Upper lobe of right lung (tissue), 1 donor: ENCODE data around the gene FAF2. TPM values are rescaled to one million over a fixed set of nuclear protein-coding genes. Genes with fewer than 3 reads are reported as not detected.

Experiments
- ATAC-seq: fragments of 200-7000 bp; cut with Tn5 transposase; one replicate; pipeline ENCODE4 v1.9.1; 2020; ENCODE audit warnings: mild to moderate bottlenecking, moderate library complexity
- DNase-seq: peaks from one replicate; pipeline ENCODE4 v3.0.0-alpha.2; 2020
- H3K27ac ChIP-seq: fragments of 200-600 bp; one replicate; pipeline ENCODE4 v1.8.0; 2022
- H3K27me3 ChIP-seq: fragments of 200-600 bp; one replicate; pipeline ENCODE4 v1.8.0; 2022; ENCODE audit warnings: mild to moderate bottlenecking
- H3K36me3 ChIP-seq: fragments of 200-600 bp; one replicate; pipeline ENCODE4 v1.8.0; 2022
- H3K4me1 ChIP-seq: fragments of 200-600 bp; one replicate; pipeline ENCODE4 v1.8.0; 2022
- H3K4me3 ChIP-seq: fragments of 200-600 bp; one replicate; pipeline ENCODE4 v1.8.0; 2022; ENCODE audit warnings: mild to moderate bottlenecking
- H3K9me3 ChIP-seq: fragments of 200-600 bp; one replicate; pipeline ENCODE4 v1.8.0; 2022
- intact Hi-C: fragments of 100-400 bp; cut with DNase I; formaldehyde crosslinking; loops from one replicate; pipeline ENCODE4 v1.11.0; 2022
- total RNA-seq: library from RNA; stranded (reverse); fragmentation: NEBNext Ultra II Directional; extraction: Animal tissue kit (Norgen Biotek cat#: 25700); gene quantifications from one replicate; pipeline ENCODE4 v1.2.1, GENCODE V29; 2021
- TF ChIP-seq, protein P1 (sequence below): fragments of 200-600 bp; IDR thresholded peaks from one replicate; pipeline ENCODE4 v1.8.0; 2022; ENCODE audit warnings: antibody characterized with exemption
- donor health status: DM: no; HTN: yes; CAD: no; lungs with severe emphysema.

Gene FAF2
- total RNA-seq, 1 donor from 2014 or later, result 35.1 TPM

DNA sequence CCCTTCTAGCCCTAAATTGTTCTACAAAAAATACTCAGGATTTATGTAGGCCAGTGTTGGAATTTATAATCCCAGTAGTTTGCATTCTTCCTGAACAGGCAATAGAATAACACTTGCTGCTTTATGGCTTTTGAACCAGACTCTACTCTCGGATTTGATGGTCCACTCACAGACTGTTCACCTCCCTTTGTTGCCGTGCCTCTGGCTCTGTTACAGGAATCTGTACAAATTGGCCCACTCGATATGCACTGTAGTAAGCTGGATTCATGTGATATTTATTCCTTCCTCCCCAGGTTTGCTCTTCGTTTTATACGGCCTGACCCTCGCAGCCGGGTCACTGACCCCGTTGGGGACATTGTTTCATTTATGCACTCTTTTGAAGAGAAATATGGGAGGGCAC is 43.7 kb downstream of the FAF2 start:
- Histone ChIP-seq H3K27ac (no peak overlapping the region), H3K4me1 (peaks cover 6% of the 10 kb centered on the region), H3K4me3 (no peak overlapping the region), H3K27me3 (no peaks in the 10 kb centered on the region), H3K36me3 (peaks cover 86% of the 10 kb centered on the region), H3K9me3 (no peaks in the 10 kb centered on the region)
- no peak for DNase-seq
- TF ChIP-seq, protein P1, sequence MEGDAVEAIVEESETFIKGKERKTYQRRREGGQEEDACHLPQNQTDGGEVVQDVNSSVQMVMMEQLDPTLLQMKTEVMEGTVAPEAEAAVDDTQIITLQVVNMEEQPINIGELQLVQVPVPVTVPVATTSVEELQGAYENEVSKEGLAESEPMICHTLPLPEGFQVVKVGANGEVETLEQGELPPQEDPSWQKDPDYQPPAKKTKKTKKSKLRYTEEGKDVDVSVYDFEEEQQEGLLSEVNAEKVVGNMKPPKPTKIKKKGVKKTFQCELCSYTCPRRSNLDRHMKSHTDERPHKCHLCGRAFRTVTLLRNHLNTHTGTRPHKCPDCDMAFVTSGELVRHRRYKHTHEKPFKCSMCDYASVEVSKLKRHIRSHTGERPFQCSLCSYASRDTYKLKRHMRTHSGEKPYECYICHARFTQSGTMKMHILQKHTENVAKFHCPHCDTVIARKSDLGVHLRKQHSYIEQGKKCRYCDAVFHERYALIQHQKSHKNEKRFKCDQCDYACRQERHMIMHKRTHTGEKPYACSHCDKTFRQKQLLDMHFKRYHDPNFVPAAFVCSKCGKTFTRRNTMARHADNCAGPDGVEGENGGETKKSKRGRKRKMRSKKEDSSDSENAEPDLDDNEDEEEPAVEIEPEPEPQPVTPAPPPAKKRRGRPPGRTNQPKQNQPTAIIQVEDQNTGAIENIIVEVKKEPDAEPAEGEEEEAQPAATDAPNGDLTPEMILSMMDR, result no peak
- intact Hi-C loops, result no loop called here
- ATAC-seq, result no peak

DNA sequence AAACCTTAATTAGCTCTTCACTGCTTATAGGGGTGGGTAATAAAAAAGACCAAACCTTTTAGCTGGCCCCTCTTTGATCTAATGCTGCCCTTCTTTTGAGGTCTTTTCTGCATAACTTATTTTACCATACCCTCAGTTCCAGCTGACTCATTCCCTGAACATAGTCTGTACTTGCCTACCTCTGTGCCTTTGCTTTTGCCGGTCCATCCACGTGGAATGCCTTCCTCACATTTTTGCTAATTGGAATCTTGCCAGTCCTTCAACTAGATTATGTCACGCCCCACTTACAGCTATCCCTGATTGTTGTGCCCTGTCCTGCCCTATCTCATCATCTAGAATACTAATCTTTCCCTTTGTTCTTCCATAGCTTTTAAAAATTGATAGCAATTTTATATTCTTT is 44.2 kb downstream of the FAF2 start:
- TF ChIP-seq, protein P1, result no peak
- Histone ChIP-seq H3K36me3 (peaks cover 86% of the 10 kb centered on the region), H3K4me3 (no peak overlapping the region), H3K27me3 (no peaks in the 10 kb centered on the region), H3K27ac (no peak overlapping the region), H3K9me3 (no peaks in the 10 kb centered on the region), H3K4me1 (peaks cover under 1% of the 10 kb centered on the region)
- ATAC-seq (no peak), DNase-seq (no peak)
- intact Hi-C loops, result no loop called here

DNA sequence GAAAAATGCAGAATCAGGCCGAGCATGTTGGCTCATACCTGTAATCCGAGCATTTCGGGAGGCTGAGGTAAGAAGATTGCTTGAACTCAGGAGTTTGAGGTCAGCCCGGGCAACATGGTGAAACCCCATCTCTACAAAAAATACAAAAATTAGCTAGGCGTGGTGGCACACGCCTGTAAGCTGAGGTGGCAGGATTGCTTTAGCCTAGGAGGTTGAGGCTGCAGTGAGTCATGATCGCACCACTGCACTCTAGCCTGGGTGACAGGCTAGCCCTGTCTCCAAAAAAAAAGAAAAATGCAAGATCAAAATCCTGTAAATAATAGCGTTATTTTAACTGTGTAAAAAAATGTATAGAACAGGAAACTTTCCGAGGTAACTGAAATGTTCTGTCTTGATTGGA is 49.7 kb downstream of the FAF2 start:
- peaks cover 100% of the 10 kb centered on the region for H3K36me3 ChIP-seq
- H3K4me3 ChIP-seq, result no peak overlapping the region
- H3K4me1 ChIP-seq, result no peaks in the 10 kb centered on the region
- DNase-seq (no peak), ATAC-seq (no peak)
- TF ChIP-seq, protein P1, result no peak
- H3K9me3 ChIP-seq, result no peaks in the 10 kb centered on the region
- intact Hi-C loops, result no loop called here
- no peaks in the 10 kb centered on the region for H3K27me3 ChIP-seq
- H3K27ac ChIP-seq, result no peak overlapping the region

DNA sequence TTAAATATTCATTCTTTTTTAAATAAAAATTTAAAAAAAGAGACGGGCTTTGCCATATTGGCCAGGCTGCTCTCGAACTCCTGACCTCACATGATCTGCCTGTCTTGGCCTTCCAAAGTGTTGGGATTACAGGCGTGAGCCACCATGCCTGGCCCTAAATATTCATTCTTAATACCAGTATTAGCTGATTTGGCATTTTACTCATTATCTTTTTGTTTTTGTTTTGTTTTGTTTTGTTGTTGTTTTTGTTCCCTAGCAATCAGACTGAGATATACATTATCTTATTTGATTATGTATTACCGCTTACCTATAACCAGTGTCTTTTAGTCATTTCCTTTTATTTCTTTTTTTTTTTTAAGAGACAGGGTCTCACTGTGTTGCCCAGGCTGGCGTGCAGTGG is 51.1 kb downstream of the FAF2 start:
- intact Hi-C loops, result no loop called here
- Histone ChIP-seq H3K4me3 (no peak overlapping the region), H3K36me3 (peaks cover 100% of the 10 kb centered on the region), H3K27me3 (no peaks in the 10 kb centered on the region), H3K27ac (no peak overlapping the region), H3K4me1 (no peaks in the 10 kb centered on the region), H3K9me3 (no peaks in the 10 kb centered on the region)
- TF ChIP-seq, protein P1, result no peak
- DNase-seq, result no peak
- no peak for ATAC-seq

DNA sequence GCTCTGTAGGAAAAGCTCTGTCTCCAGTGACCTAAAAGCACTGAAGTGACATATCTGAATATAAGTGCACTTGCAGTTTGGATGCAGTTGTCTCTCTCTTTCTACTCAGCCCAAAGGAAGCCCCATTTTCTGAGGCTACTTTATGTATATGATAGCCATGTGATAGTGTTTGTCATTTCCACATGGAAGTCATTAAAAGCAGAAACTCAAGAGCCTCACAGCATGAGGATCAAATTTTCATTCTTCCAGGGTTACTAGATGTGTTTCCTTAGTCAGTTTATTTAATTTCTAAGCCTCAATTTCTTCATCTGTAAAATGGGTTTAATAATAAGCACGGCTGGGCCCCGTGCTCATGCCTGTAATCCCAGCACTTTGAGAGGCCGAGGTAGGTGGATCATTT is 52.3 kb downstream of the FAF2 start:
- no peaks in the 10 kb centered on the region for H3K9me3 ChIP-seq
- TF ChIP-seq, protein P1, result no peak
- no peaks in the 10 kb centered on the region for H3K27me3 ChIP-seq
- no peaks in the 10 kb centered on the region for H3K4me1 ChIP-seq
- intact Hi-C loops, result no loop called here
- H3K27ac ChIP-seq, result no peak overlapping the region
- H3K4me3 ChIP-seq, result no peak overlapping the region
- H3K36me3 ChIP-seq, result peaks cover 100% of the 10 kb centered on the region
- no peak for ATAC-seq
- DNase-seq, result no peak

DNA sequence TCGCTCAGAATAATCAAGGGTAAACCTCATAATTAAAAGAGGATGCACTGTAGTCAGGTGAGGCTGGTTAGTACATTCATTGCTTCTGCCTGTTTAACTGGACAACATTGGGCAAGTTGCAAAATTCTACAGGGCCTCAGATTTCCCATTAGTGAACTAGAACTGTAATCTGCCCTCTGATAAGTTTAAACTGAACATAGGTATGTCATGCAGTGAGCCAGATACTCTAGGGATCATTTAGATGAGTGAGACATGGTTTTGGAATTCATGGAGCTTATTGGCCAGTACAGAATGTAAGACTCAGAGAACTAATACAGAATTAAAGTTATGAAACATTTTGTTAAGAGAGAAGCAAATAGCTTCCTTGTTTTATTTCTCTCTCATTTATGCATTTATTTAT is 53.1 kb downstream of the FAF2 start:
- intact Hi-C loops, result no loop called here
- H3K36me3 ChIP-seq, result peaks cover 100% of the 10 kb centered on the region
- TF ChIP-seq, protein P1, result no peak
- no peak overlapping the region for H3K27ac ChIP-seq
- no peaks in the 10 kb centered on the region for H3K9me3 ChIP-seq
- H3K4me3 ChIP-seq, result no peak overlapping the region
- DNase-seq (no peak), ATAC-seq (no peak)
- H3K4me1 ChIP-seq, result no peaks in the 10 kb centered on the region
- H3K27me3 ChIP-seq, result no peaks in the 10 kb centered on the region
